Sigmoid colon (tissue), 4 donors: ENCODE results near the gene SLAMF9.

ENCODE experiments used
- CTCF ChIP-seq, 4 experiments: fragments of 450-650 bp in 3 of 4; fragments of 200-600 bp in 1 of 4; IDR thresholded peaks; one replicate each; pipeline ENCODE4 v1.5.1; 2016 to 2019; ENCODE audit warnings: antibody characterized with exemption in 4 of 4, mild to moderate bottlenecking in 3 of 4, moderate library complexity in 2 of 4
- EP300 ChIP-seq, 4 donors: sonication (generic); formaldehyde crosslinking; IDR thresholded peaks; one replicate each; pipeline ENCODE4 v1.6.1; 2017; ENCODE audit warnings: antibody characterized with exemption in 4 of 4
- POLR2A ChIP-seq, 2 donors: fragments of 450-650 bp; IDR thresholded peaks; one replicate each; pipeline ENCODE4 v1.6.1; 2016; ENCODE audit warnings: antibody characterized with exemption in 2 of 2, mild to moderate bottlenecking in 2 of 2, moderate library complexity in 2 of 2
- POLR2AphosphoS5 ChIP-seq, 4 donors: sonication (generic); formaldehyde crosslinking; IDR thresholded peaks; one replicate each; pipeline ENCODE4 v1.6.1; 2017; ENCODE audit warnings: antibody characterized with exemption in 4 of 4

- no peak for TF ChIP-seq CTCF (IDR thresholded peaks at IDR 0.05)
- no peak for TF ChIP-seq POLR2A (IDR thresholded peaks at IDR 0.05)
- TF ChIP-seq POLR2AphosphoS5 (IDR thresholded peaks at IDR 0.05): no peak
- TF ChIP-seq EP300 (IDR thresholded peaks at IDR 0.05): no peak
These were observed 18.2 kb downstream of the SLAMF9 start for GRCh38 chr1:159935719-159936272.
